Hindlimb muscle (tissue), 1 donor: Measurements from ENCODE around the gene ANKRD7. TPM values are rescaled to one million over a fixed set of nuclear protein-coding genes. Genes with fewer than 3 reads are reported as not detected.
"Not testable (repeated sequence)": the region's sequence is repeated elsewhere in the genome, so short reads cannot be mapped to it uniquely, and the experiment has no call there.

Source experiments
- DNase-seq: peaks from one replicate; pipeline ENCODE4 v3.0.0-alpha.2; 2013
- polyA plus RNA-seq: library from polyadenylated mRNA; unstranded; fragments of 120-200 nt; gene quantifications from one replicate; pipeline ENCODE4 v1.2.1, GENCODE V29; 2013; ENCODE audit not compliant: insufficient read length

ANKRD7 gene
- polyA plus RNA-seq, 1 donor, result 0.45 TPM

DNA sequence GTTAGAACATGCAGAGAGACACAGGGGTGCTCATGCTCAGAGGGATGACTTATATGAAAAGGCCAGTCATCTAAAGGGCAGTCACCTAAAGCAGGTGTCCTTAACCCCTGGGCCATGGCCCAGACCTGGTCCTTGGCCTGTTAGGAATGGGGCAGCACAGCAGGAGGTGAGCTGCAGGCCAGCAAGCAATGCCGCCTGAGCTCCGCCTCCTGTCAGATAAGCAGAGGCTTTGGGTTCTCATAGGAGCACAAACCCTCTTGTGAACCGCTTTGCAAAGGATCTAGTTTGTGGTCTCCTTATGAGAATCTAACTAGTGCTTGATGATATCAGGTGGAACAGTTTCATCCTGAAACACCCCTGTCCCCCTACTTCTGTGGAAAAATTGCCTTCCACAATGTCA is 14.5 kb downstream of the ANKRD7 start:
- DNase-seq, result no peak

DNA sequence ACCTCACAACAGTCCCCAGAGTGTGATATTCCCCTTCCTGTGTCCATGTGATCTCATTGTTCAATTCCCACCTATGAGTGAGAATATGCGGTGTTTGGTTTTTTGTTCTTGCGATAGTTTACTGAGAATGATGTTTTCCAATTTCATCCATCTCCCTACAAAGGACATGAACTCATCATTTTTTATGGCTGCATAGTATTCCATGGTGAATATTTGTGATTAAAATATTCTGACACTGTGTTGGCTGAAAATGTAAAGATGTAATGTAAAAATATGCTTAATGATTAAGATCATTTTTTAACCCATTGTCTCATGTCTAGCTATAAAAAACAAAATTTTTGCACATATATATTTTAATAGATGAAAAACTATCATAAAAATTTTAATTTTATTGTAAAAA is 15.8 kb downstream of the ANKRD7 start:
- not testable (repeated sequence) for DNase-seq

DNA sequence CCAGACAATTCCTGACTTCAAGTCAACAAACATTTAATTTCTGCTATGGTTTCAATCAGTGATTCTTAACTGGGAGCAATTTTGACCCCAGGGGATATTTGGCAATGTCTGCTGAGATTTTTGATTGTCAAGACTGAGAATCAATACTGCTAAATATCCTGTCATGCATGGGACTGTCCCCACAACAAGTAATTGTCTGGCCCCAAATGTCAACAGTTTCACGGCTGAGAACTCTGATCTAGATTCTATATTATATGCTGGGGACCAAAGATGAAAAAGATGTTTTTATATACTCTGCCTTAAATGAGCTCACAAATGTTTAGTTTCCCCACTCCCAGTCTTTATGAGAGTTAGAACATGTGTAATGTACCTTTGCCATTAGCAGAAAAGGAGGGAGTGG is 19.2 kb downstream of the ANKRD7 start:
- DNase-seq, result no peak

DNA sequence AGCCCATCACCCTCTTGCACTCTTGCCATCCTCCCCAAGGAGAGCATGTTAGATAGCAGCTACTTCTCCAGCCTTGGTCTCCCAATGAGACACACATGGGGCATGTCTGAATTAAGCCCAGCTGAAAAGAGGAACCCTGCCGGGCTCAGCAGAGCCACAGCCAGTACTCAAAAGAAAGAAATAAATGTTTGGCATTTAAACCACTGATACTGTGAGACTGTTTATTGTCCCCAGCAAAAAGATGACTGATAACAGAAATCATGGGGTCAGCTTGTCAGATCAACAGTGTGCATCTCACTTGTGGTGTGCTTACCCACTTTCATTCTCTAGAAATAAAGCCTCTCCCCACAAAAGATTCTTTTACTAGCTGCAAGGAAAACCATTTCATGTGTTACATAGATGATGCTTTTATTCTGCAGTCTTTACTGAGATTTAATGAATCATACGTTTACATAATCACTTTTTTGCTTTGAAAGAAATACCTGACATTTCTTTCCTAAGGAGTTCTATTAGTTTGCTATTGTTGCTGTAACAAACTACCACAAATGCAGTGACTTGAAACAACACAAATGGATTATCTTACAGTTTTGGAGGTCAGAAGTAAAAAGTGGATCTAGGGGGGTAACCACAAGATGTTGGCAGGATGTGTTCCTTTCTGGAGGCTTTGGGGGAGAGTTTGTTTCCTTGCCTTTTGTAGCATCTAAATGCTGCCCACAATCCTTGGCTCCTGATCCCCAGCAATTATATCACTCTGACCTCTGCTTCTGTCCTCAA is 20.9 kb downstream of the ANKRD7 start:
- DNase-seq, result no peak

DNA sequence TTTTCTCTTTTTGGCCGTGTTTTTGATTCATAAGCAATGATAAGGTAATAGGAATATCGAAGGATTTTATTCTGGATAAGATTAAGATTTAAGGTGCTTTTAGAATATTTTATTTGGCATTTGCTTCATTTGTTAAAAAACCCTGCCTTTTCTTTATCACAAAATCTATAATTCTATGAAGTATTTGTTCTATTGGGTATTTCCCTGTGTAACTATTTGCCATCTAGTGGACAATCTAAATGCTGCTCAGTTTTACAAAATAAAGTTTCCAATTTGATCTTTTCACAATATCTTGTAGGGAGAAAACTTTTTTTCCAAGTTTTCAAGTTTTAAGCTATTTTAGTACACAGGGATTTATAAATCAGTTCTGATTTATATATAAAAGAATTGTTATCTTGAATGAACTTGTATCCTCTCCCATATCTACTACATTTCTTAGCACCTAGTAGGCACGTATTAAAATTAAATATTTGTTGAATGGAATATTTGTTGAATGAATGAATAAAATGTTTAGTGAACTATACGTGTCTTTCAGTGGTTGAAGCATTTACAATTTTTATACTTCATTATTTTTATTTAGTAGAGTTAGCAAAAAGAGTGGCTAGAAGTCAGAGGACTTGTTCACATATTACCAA is 26.5 kb downstream of the ANKRD7 start:
- DNase-seq, result no peak

DNA sequence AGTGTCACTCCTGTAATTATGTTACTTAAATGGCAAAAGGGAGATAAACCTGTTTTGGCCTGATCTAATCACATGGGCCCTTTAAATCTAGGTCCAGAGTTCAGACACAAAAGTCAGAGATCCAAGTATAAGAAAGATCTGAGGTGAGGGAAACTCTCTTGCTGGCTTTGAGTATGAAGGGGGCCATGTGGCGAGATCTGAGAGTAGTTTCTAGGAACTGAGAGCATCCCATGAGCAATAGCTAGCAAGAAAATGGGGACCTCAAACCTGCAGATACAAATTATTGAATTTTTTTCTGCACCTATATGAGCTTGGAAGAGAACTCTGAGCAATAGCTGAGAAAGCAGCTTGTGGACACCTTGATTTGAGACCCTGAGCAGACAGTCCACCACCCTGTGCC is 27.6 kb downstream of the ANKRD7 start:
- DNase-seq, result no peak

DNA sequence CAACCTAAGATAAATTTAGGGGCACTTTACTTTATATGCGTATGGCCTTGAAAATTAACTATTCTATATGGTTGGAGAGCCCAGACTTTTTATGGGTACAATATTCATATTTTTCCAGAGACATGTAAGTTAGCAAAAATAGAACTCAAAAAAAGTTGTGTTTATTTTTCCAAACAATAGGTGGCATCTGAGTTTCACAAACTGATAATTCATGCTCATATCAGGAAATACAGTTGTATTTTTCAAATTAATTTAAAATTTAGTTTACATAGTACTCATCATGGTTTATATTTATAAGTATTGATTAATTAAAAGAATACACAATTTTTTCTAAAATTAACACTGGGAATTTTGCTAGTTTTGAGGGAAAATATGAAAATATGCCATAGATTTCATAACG is 34.6 kb downstream of the ANKRD7 start:
- no peak for DNase-seq

DNA sequence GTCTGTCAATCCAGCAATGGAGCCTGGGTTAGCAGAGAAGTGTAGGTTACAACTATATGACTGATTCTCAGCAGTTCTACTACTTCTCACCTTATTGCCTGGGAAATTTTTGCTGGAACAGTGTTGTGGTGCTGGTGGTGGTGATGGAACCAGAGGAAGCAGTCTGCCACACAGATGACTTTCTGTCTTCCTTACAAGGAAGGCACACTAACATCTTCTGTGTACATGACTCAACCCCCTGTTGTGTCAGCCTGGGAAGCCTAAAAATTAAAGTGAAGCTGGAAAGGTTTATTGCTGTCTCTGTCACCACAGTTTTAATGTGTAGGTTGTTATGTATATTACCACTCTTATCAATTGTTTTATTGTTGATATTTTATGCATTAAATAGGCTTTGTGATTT is 40.3 kb downstream of the ANKRD7 start:
- no peak for DNase-seq

DNA sequence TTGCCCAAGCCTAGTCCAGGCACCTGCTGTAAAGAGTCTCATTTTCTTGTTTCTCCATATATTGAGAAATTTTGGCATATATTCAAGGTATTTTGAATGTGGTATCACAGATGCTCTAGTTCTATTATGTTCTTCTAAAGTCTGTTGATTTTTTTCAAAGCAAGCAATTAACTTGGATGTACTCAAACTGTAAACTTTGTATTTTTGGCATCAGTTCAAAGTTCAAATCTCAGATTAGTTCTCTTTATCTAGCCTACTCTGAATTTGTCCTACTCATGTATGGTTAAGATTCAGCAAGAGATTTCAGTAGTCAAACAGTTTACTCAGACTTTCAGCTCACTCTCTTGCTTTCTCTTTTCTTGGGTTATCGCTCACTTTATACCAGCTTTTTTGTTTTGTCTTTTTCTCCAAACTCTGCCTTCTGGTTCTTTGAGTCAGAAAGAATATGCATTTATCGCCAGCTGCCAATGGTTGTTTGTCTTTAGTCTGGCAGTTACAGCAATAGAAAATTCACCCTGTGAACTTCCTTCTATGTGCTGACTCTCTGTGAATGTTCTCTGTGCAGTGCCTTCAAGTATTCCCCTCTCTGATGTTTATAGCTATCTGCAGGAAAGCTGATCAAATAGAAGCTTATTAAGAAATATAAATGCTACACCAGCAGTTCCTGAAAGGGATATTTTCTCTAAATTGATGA is 56.0 kb downstream of the ANKRD7 start:
- no peak for DNase-seq

DNA sequence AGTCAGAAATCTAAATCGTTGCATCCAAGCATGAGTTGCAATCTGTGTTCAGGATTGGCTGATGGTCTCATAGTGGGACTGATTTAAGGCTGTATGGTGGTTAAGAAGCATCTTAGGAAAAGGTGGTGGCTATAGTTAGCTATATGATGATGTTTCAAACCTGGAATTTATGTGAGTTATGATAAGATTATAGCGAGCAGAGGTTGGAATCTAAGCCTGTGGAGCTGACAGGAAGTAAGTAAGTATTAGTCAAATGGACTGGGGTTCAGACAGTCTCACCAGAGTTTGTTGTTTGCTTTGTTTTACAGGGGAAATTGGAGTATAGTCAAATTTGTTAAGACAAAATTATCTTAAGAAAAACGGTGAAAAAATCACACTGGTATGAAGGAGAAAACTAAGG is 56.7 kb downstream of the ANKRD7 start:
- no peak for DNase-seq

DNA sequence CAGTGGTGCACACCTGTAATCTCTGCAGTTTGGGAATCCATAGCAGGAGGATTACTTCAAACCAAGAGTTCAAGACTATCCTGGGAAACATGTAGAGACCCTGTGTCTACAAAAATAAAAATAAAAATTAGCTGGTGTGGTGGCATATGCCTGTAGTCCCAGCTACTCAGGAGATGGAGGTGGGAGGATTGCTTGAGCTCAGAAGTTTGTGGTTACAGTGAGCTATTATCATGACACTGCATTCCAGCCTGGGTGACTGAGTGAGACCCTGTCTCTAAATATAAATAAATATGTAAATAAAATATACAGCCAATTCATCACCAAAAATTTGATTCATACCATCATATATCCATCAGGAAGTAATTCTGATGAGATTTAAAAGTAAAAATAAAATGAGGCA is 60.9 kb downstream of the ANKRD7 start:
- no peak for DNase-seq

DNA sequence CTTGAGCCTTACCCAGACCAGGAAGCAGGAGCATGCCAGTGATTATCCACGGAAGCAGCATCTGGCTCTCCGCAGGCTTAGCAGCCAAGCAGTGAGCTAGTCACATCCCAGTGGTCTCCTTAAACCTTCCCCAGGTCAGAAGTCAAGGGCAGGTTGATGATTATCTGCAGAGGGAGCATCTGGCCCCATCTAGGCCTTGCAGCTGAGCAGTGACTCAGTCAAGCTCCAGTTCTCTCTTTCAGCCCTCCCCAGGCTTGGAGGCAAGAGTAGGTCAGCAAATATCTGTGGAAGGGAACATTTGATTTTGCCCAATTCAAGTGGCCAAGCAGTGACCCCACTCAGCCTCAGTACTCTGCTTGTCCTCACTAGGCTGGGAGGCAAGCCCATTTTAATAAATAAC is 61.6 kb downstream of the ANKRD7 start:
- DNase-seq, result no peak

DNA sequence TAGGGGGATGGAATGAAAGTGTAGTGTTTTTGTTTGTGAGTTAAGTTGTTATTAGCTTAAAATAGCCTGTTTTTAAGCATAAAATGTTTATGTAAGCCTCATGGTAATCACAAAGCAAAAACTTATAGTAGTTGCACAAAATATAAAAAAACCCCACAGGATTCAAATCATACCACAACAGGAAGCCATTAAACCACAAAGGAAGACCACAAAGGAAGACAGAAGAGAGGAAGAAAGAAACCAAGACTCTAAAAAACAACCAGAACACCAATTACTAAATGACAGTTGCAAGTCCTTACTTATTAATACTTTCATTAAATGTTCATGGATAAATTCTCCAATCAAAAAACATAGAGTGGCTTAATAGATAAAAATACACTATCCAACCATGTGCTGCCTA is 63.6 kb downstream of the ANKRD7 start:
- DNase-seq, result no peak

DNA sequence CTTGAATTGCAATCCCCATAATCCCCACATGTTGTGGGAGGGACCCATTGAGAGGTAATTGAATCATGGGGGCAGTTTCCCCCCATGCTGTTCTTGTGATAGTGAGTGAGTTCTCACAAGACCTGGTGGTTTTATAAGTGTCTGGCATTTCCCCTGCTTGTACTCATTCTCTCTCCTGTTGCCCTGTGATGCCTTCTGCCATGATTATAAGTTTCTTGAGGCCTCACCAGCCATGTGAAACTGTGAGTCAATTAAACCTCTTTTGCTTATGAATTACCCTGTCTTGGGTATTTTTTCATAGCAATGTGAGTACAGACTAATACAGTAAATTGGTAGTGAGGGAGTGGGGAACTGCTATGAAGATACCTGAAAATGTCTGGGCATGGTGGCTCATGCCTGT is 65.0 kb downstream of the ANKRD7 start:
- no peak for DNase-seq

Other genes with a start within 250 kb of the ANKRD7 start
- gene LSM8, start 40.5 kb upstream of the ANKRD7 start, polyA plus RNA-seq, result 35.8 TPM